Gastroesophageal sphincter (tissue), 3 donors: ENCODE results near the gene DGKQ.

Experiments used
- CTCF ChIP-seq, 4 experiments: fragments of 200-600 bp in 2 of 4; fragments of 450-650 bp in 2 of 4; sonication (generic) in 1 of 4; IDR thresholded peaks; one replicate each; pipeline ENCODE4 v1.5.1; 2017 to 2019; ENCODE audit warnings: antibody characterized with exemption in 4 of 4, mild to moderate bottlenecking in 2 of 4, moderate library complexity in 2 of 4
- POLR2AphosphoS5 ChIP-seq: sonication (generic); formaldehyde crosslinking; IDR thresholded peaks from one replicate; pipeline ENCODE4 v1.6.1; 2017; ENCODE audit warnings: antibody characterized with exemption

- no peak for TF ChIP-seq CTCF (IDR thresholded peaks at IDR 0.05)
- no peak for TF ChIP-seq POLR2AphosphoS5
These were observed 4.6 kb downstream of the DGKQ start for GRCh38 chr4:968621-969394.
